NCI-H2227 (cell line): ENCODE data around the gene TAF5L.
"Not testable (repeated sequence)": the region's sequence is repeated elsewhere in the genome, so short reads cannot be mapped to it uniquely, and the experiment has no call there.

Experiments used
- DNase-seq: peaks from one replicate; lab custom pipeline; 2025; ENCODE audit not compliant: unreplicated experiment; lab: John Stamatoyannopoulos, UW

Gene TAF5L

DNA sequence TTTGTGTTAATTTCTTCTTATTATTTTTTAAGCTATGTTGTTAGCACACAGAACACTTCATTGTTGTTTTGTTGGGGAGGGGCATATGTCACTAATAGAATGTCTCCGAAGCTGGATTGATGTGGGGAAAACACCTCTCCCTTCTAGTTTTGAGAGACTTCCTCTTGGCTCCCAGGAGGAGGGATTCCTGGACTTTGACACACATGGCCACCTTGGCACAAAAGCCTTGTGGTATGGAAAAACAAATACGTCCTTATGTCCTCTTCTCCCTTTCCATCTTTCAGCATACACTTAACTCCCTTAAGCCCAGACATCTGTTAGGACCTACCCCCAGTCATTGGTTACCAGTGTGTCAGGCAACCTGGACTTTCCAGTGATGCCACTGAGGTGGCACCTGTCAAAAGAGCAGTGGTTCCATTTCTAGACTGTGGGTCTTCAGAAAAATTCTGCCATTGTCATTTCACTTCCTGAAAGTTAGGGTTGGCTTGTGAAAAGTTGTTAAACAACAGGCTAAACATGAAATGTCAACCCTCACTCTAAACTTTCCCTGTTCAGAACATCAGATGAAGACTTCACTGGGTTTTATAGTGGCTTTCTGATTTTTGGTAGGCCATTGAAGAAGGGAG, 54.9 kb downstream of the TAF5L start:
- no peak for DNase-seq

DNA sequence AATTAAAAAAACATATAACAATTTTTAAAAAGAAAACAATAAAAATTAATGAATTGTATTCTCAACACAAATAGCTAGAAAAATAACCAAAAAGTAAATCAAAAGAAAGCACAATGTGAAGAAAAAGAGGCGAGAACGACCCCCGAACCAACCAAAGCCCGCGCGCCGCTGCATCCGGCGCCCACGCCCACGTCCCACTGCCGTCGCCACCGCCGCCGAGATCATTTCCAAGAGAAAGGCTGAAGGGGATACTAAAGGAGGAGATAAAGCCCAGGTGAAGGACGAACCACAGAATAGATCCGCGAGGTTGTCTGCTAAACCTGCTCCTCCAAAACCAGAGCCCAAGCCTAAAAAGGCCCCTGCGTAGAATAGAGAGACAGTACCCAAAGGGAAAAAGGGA, 55.6 kb downstream of the TAF5L start:
- DNase-seq, result no peak

DNA sequence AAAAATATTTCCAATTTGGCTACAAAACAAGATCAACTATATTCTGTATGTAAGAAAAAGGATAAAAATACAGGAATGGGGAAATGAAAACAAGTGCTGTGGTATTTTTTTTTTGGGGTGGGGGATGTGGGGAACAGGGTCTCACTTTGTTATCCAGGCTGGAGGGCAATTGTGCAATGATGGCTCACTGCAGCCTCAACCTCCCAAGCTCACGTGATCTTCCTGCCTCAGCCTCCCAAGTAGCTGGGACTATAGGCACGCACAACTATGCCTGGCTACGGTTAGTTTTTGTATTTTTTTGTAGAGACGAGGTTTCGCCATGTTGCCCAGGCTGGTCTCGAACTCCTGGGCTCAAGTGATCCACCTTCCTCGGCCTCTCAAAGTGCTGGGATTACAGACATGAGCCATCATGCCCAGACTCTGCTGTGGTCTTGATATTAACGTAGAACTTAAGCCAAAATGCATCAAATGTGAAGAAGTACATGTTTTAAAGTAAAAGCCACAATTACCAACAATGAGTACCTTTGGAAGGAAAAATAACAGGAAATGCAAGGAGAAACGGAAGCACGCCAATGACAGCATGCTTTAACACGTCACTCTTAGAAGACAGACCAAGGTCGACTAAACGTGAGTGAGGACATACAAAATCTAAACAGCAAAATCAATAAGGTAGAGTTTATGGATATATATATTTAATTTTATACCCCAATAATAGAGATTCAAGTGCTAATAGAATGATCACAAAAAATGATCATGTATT, 58.6 kb downstream of the TAF5L start:
- no peak for DNase-seq

DNA sequence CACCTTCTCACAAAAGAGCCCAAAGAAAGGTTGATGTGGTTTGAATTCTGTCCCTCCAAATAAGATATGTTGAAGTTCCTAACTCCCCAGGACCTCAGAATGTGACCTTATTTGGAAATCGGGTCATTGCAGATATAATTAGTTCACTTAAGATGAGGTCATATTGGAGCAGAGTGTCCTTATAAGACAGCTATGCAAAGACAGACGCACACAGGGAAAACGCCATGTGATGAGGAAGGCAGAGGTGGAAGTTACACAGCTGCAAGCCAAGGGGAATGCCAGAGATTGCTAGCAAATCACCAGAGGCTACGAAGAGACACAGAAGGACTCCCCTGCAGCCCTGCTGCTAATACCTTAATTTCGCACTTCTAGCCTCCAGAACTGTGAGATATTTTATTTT, 62.2 kb downstream of the TAF5L start:
- DNase-seq, result no peak

DNA sequence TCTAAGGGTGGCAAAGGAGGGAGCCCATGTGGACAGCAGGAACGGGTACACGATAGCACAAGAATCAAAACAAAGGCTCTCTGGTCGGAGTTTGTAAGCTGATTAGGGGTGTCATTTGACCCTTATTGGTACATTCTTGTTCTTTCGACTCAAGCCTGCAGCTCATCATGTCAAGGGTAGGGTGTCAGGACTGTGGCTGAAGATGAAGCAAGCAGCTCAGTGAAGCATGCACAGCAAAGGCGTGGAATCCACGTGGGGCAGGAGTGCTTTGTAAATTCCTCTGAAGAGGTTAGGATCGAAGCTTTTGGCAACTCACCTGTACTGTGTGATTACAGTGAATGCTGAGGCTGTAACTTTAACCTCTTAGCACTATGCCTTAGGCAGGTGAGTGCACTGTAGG, 62.7 kb downstream of the TAF5L start:
- DNase-seq, result no peak

DNA sequence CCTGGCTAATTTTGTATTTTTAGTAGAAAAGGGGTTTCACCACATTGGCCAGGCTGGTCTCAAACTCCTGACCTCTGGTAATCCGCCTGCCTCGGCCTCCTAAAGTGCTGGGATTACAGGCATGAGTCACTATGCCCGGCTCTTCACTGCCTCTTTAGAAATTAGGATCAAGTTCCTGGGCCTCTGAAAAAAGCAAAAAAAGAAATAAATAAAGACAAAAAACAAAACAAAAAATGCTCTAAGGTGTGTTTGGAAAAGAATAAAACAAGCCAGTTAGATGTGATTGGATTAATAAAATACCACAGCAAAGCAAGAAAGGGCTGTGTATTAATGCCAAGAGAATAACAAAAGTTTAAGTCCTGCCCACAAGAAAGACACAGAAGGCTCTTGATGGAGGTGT, 63.2 kb downstream of the TAF5L start:
- no peak for DNase-seq

DNA sequence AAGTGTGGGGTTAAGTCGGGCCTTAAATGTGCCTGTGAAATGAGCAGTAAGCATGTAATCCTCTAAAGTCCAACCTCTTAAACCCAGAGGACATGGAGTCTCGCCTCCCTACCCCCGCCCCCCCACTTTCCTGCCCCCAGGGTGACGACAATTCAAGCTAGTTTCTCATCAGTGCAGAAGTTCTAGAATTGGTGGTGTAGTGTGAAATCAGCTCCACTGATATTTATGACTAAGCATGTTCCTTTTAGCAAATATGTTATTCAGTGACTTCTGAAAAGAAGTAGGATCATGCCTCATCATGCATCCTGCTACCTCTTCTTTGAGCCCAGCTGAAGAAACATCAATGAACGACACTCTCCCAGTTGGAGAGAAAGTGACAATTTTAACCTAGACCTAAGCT, 64.8 kb downstream of the TAF5L start:
- DNase-seq, result no peak

DNA sequence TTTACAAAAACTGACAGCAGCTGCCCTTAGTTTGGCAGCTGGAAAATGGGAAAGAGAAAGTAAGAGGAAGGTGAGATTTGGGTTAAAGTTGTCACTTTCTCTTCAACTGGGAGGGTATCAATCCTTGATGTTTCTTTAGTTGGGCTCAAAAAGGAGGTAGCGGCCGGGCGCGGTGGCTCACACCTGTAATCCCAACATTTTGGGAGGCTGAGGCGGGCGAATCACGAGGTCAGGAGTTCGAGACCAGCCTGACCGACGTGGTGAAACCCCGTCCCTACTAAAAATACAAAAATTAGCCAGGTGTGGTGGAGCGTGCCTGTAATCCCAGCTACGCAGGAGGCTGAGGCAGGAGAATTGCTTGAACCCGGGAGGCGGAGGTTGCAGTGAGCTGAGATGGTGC, 65.8 kb downstream of the TAF5L start:
- DNase-seq, result not testable (repeated sequence)

DNA sequence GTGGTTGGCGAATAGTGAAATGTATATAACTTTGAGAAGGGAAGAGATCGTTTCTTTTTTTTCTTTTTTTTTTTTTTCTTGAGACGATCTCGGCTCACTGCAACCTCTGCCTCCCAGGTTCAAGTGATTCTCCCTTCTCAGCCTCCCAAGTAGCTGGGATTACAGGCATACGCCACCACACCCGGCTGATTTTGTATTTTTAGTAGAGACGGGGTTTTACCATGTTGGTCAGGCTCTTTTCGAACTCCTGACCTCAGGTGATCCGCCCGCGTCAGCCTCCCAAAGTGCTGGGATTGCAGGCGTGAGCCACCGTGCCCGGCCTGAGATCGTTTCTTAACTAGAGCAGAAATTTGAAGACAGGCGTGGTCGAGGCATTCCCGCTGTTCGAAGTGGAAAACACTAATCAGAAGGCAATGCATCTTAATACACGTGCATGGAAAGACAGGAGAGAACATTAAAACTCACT, 66.6 kb downstream of the TAF5L start:
- not testable (repeated sequence) for DNase-seq

DNA sequence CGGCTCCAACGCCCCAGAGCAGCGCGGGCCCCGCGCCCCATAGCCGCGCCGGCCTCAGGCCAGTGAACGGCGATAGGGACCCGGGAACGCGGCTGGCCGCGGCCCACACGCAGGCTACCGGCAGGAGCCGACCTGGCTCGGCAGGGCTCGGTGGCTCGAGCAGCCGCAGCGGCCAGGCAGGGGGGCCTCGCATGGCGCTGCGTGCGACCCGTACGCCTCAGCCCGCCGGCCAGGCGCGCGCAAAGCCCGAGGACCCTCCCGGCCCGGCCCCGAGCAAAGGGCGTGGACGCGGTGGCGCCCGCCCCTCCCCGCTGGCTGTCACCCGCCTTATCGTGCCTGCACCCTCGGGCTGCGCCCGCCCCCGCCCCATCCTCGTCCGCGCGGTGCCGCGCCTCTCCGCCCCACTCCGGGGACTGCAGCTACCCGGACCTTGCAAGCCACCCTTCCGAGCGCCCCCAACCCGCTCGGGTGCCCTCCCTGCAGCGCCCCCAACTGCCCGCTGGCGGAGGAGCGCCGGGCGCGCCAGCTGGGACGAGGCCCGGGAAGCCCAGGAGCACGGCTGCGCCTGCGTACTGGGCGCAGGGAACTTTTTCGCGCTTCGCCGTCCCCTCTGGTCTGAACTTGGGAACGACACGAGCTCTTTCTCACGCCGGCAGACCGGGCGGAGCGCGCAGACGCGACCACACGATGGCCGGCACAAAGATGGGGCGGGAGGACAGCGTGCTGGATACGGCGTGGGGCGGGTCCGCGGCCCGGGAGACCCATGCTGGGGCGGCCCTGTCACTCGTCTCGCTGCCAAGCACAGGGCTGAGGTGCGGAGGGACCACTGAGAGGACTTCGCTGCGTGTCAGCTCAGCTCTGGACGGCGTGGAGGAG, 67.2 kb downstream of the TAF5L start, which contains the start of gene ABCB10:
TSS of gene ABCB10 (minus strand) at position 248 of the 876 bp plus-strand sequence. CDS start at position 193, 55 bp downstream.
- DNase-seq, result peak; percentile 99

DNA sequence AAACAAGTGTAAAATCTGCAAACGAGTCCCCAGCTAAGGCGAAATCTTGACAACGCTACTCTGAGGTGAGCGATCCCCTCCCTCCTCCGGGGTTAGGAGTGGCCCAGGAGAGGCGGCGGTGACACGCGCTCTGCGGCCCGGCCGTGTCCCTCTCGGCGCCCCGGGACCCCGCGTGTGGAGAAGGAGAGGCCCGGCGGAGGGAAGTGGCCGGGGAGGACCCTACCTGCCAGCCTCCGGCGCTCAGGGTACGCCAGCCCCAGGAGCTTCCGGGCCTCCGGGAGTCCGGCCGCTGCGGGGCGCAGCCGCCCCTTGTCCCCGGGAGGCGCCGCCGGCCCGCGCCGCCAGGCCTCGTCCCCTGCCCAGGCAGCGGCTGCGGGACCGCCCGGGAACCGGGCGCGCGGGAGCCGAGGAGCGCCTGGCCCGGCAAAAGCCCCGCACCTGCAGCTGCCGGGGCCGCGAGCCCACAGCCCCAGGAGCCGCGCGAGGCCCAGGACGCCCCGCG, 68.0 kb downstream of the TAF5L start:
- DNase-seq, result peak; percentile 50

DNA sequence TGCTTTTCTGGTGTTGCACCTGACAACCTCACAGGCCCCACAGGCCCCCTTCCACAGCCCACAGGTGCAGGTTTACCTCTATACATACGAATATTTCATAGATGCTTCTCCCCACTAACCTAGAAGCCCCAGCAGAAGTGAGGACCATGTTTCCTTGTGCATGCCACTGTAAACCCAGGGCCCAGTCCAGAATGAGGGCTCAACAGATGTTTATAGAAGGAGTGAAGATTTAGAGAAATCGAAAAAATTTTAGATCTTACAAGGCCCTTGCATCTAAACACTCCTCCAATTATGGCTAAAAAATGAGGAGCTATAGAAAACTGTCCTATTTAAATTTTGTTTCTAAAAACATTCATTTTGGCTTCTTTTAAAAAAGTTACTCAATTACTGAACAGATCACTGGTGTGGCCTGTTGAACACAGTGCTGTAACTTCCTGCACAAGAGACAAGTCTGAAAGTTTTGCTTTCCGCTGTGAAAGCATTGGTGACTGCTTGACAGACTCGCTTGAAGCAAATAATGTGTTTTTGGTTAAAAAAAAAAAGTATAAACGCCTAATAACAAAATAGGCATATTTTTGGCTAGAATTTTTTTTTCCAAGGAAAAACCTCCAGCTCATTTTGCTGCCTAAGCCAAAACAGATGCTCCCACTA, 68.6 kb downstream of the TAF5L start:
- no peak for DNase-seq

DNA sequence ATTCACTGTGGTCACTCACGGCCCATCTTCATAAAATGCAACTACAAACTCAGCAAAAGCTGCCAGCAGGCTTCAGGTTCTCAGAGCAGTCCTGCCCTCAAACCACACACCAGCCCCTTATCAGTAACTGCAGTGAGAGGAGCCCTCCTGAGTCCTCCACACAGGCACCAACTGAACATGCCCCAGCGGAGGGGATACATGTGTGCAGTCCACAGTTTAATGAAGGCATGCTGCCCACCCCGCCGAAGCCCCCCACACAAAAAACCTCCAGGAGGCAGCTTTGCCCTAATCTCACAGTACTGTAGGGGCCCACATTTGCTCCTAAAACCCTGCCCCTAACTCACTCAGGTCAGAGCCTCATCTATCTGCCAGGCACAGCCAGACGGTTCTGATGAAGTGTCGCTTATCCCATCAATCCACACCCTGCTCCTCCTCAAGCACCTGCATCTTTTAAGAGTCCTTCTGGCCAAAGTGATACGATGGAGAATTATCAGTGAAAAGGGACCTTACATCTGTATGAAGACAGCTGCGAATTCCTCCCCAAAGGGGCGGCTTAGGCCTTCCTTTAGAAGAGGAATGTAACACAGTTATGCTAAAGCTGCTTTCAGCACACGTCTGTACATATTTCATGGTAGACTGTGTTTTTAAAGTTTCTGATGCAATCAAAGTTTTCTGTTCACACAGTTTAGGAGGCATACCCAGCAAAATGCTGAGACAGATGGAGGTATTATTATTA, 70.9 kb downstream of the TAF5L start:
- DNase-seq, result no peak

DNA sequence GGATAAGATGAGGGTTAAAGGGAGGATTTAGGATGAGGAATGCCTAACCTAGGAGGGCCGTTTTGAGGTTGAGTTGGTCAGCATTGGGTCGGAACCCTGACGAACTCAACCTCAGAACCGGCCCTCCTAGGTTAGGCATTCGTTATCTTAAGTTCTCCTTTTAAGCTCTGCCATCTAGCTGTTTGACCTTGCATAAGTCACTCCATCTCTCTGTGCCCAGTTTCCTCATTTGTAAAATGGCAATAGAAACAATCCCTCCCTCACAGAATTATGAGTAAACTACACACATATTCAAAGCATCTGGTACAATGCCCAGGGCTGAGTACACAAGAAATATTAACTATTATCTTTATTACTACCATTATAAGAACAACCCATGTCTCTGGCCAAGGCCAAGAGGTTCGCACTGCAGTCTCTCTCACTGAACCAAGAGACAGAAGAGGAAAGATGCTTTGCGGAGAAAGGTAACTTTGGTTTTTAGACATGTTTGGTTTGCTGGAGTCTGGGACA, 72.2 kb downstream of the TAF5L start:
- no peak for DNase-seq

DNA sequence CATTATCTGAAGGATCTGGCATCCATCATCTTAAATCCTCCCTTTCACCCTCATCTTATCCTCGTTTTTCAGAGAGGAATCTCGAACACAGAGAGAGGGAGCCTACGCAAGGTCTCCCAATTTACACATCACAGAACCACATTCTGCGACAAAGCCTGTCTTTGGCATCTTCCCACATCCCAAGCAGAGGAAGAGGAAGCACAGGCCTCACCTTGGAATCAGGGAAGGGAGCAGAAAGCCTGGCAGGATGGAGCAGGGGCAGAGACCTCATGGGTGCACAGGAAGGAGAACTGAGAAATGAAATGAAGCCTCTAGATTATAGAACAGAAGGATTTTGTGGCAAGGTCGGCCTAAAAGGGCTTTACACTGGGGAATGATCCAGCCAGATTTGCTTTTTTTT, 73.2 kb downstream of the TAF5L start:
- DNase-seq, result no peak

DNA sequence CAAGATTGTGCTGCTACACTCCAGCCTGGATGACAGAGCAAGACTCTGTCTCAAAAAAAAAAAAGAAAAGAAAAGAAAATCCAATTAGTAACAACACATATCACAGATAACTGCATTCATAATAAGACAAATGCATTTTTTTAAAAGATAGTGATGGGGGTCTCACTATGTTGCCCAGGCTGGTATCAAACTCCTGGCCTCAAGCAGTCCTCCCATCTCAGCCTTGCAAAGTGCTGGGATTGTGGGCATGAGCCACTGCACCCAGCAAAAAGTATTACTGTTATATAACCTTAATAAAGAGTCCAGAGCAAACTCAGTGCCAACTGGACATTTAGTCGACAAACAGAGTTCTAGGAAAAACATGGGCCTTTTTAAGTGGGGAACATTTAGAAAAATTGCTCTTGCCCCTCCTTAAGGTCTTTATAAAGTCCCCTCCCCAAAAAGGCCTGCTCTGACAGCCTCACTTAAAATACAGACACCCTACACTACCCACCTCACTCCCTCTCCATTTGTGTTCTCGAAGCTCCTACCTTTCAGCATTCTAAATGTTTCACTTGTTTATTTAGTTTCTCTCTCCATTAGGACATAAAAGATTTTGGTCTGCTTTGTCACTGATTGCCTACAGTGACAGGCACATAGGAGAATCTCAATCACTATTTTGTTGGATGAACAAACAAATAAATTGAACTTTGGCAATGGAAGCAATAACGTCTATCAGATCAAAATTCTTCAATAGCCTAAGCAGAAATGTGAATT, 74.9 kb downstream of the TAF5L start:
- DNase-seq, result no peak

DNA sequence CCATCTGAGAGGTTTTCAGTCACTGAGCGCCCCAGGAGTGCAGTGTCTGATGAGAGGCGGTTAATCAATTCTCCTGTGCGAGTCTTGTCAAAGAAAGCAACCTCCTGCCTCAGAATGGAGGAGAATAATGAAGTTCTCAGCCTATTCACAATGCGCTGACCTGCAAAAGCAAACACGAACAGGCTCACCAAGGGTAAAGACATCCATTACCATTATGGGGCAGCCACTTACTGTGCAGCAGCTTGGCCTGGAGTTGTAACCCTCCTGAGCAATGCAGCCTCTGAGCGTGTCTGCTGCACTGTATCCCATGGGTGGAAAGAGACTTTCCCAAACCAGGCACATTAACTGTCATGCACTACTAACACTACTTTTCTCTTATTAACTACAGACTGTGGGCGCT, 78.4 kb downstream of the TAF5L start:
- DNase-seq, result no peak

DNA sequence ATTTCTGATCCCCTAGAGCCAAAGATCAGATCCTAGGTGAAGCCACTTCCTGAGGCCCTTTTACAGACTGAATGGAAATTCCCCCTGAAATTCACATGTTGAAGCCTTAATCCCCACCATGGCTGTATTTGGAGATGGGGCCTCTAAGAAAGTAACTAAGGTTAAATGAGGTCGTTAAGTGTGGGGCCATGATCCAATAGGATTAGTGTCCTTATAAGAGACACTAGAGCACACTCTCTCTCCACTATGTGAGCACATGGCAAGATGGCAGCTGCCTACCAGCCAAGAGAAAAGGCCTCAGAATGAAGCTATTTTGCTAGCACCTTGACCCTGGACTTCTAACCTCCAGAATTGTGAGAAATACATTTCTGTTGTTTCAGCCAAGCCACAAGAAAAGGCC, 81.3 kb downstream of the TAF5L start:
- DNase-seq, result no peak
